Embryonic facial prominence (tissue), 1 donor: ENCODE data around the gene EVA1C.
"Not testable (repeated sequence)": the region's sequence is repeated elsewhere in the genome, so short reads cannot be mapped to it uniquely, and the experiment has no call there.

Source experiments
- DNase-seq: peaks from one replicate; pipeline ENCODE4 v3.0.0-alpha.2; 2016; ENCODE audit errors: extremely low spot score

EVA1C gene

GRCh38 chr21:32424674-32425073 is 12.2 kb downstream of the EVA1C start:
- no peak for DNase-seq

DNA sequence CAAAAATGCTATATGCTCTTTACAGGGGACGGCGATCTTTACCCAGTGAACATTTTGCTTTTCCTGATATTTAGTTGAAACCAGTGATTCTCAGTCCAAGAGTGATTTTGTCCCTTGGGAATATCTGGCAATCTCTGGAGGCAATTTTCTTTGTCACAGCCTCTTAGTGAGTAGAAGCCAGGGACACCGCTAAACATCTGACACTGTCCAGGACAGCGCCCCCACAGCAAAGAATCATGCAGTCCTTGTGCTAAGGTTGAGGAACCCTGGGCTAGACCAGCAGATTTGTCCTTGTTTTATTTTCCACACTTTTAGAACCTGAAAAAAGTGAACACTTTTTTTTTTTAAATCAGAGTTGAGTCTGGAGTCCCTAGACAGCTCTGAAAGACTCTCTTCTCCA is 13.1 kb downstream of the EVA1C start:
- DNase-seq, result no peak

DNA sequence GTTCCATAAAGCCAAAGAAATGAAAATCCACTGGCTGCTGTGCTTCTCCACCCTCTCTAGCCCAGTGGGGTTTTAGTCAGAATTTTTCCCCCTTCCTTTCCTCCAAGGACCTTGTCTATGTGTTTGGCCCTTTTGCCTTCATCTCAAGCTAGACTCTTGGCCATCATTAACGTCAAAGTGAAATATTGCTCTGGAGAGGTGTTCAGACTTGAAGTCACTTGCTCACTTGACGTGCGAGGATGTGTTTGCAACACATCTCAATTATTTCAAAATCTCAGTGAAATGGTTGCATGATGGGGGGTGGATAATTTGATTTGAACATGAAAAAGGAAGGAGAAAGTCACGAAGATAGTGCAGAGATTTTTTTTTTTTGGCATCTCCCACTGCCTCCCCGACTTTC is 13.6 kb downstream of the EVA1C start:
- DNase-seq, result no peak

- DNase-seq, result no peak
Observed at GRCh38 chr21:32426592-32427051, 14.1 kb downstream of the EVA1C start.

- no peak for DNase-seq
Observed at GRCh38 chr21:32427958-32428623, 15.6 kb downstream of the EVA1C start.

DNA sequence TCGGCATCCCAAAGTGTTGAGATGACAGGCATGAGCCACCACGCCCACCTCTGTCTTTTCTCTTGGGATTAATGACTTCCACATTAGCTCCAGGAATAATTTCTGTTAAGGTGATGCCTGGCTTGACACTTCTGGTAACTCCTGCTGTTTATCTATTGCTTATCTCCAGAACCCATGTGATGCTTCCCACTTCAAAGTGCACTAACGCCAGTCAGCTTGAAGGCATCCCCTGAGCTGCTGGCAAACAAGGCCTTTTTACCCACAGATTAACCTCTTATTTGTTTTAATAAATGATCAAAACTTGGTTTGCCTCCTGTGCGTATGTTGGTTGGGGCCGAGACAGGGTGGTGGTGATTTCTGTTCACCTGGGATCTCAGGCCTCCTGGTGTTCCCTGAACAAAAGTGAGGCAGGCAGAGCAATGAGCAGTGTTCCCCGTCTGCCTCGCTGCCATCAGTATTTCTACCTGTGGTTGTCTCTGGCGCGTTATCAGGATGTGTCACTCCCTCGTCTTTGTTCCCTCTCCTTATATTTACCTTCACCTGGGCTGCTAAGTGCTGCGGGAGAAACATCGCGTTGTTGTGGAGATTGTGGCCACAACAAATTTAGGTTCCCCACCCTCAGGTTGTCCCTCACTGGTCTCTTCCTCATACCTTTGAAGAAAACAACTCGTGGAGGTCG is 20.6 kb downstream of the EVA1C start:
- not testable (repeated sequence) for DNase-seq

GRCh38 chr21:32437729-32438128 is 25.2 kb downstream of the EVA1C start:
- DNase-seq, result no peak

DNA sequence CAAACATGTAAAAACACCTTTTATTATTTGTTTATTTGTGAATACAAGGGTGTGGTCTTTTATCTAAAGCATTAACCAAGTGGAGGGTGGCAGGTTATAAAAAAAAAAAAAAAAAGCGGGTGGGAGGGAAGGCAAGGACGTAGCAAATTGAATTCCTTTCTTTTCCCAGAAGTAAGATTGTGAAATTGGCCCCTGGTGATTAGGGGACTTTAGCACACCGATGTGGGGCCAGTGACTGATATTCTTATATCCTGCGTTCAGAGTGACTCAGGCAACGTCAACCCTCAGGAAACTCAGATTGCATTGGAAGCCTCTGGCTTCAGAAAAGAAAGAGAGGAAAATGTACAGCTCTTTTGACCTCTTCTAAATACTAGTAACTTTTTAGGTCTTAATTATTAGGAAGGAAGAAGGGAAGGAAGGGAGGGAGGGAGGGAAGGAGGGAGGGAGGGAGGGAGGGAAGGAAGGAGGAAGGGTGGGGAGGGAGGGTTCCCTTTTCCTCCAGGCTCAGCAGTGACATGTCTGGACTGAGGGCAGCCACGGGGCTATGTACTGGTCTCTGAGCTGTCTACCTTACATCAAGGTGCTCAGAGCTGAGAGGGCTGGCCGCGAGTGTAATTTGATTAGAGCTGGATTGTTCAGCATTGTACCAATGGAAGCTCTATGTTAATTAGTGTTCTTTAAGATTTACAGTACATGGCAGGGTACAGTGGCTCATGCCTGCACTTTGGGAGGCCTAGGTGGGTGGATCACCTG is 30.2 kb downstream of the EVA1C start:
- no peak for DNase-seq

DNA sequence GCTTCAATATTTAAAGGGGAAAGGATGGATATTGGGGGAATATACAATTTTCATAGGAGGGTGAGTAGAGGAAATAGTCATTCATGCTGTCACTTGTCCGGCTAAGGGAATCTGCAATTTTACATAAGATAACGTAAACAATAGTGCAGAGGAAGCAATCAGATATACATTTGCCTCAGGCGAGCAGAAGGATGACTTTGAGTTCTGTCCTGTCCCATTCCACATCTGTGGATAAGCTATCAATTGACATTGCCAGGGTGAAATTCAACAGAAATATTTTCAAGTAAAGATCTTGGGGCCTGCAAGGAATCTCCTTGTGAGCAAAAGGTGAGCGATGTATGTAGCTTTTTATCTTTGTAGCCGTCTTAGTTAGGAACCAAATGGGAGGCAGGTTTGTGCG is 32.6 kb downstream of the EVA1C start:
- no peak for DNase-seq

- not testable (repeated sequence) for DNase-seq
Observed at GRCh38 chr21:32446440-32446839, 33.9 kb downstream of the EVA1C start.

GRCh38 chr21:32447224-32447623 is 34.7 kb downstream of the EVA1C start:
- DNase-seq, result no peak

DNA sequence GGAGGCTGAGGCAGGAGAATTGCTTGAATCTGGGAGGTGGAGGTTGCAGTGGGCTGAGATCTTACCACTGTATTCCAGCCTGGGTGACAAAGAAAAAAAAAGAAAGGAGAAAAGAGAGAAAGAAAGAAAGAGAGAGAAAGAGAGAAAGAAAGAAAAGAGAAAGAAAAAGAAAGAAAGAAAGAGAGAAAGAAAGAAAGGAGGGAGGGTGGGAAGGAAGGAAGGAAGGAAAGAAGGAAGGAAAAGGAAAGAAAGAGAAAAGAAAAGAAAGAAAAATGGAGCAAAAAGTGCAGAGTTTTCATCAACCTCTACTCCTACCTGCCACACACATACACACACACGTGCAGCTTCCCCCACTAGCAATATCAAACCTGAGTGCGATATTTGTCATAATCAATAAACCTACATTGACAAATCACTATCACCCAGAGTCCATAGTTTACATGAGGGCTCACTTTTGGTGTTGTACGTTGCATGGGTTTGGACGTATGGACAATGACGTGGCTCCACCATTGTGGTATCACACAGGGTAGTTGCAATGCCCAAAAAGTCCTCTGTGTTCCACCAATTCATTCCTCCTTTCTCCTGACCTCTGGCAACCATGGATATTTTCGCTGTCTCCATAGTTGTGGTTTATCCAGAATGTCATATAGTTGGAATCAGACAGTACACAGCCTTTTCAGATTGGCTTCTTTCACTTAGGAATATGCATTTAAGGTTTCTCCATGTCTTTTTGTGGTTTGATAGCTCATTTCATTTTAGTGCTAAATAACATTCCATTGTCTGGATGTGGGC is 36.5 kb downstream of the EVA1C start:
- no peak for DNase-seq

GRCh38 chr21:32450881-32451701 is 38.6 kb downstream of the EVA1C start:
- DNase-seq, result not testable (repeated sequence)

GRCh38 chr21:32452191-32452590 is 39.7 kb downstream of the EVA1C start:
- not testable (repeated sequence) for DNase-seq

DNA sequence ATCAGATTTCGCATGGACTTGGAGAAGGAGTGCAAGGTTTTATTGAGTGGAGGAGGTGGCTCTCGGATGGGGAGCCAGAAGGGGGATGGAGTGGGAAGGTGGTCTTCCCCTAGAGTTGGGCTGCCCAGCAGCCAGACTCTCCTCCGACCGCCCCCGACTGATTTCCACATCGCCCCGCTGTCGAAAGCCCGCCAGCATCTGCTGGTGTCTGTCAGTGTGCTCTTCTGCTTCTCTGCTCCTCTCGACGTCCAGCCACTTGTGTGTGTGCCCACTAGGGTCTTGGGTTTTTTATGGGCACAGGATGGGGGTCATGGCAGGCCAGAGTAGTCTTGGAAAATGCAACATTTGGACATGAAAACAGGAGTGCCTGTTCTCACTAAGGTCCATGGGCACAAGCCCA is 40.1 kb downstream of the EVA1C start:
- DNase-seq, result no peak

DNA sequence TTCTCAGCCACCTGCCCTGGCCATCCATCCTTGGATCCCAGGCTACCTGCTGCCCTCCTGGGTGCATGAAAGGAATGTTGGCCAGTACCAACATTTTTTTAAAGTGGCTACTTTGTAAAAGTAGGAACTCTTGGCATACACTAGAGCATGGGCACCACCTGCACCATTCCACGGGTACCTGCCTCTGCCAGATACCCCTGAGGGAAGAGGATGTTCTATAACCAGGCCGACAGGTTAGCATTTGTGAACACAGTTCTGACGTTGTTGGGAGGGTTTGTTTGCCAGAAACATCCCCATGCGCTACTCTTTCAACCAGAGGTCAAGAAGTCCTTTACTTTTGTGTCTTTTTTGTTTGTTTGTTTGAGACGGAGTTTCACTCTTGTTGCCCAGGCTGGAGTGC is 43.0 kb downstream of the EVA1C start:
- no peak for DNase-seq

GRCh38 chr21:32456497-32456918 is 44.0 kb downstream of the EVA1C start:
- no peak for DNase-seq

- DNase-seq, result no peak
Observed at GRCh38 chr21:32457360-32457840, 44.9 kb downstream of the EVA1C start.

- no peak for DNase-seq
Observed at GRCh38 chr21:32457962-32458361, 45.5 kb downstream of the EVA1C start.

- DNase-seq, result no peak
Observed at GRCh38 chr21:32459972-32460371, 47.5 kb downstream of the EVA1C start.

GRCh38 chr21:32461503-32461902 is 49.0 kb downstream of the EVA1C start:
- DNase-seq, result no peak
